ENCODE data around the gene OR14J1. TPM values are rescaled to one million over a fixed set of nuclear protein-coding genes. Genes with fewer than 3 reads are reported as not detected.

Gene OR14J1, protein sequence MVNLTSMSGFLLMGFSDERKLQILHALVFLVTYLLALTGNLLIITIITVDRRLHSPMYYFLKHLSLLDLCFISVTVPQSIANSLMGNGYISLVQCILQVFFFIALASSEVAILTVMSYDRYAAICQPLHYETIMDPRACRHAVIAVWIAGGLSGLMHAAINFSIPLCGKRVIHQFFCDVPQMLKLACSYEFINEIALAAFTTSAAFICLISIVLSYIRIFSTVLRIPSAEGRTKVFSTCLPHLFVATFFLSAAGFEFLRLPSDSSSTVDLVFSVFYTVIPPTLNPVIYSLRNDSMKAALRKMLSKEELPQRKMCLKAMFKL
- not detected for total RNA-seq
- long read RNA-seq, result 0 reads

DNA sequence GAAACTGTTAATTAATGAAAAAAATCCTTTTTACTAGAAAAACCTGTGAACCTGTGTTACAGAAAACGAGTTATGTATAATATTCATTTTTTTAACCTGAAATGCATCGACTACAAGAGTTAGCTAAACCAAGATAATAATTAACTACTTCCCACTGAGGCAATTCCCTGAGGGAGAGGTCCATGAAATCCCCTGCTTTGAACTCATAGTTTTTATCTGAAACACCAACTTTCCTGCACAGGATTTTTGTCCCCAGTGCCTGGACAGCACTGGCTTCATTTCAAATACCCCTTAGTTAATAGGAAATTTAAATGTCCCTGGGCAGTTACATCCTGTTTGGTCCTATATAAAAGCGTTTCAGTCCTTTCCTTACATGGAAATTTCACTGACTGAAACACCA is at the start of gene OR14J1:
Gene OR14J1, plus strand, starts transcription at position 386 of the 400 bp plus-strand sequence. CDS start 4,989 bp downstream, outside the sequence.
- intact Hi-C loops (cut with DNase I), result no loop called here
- ATAC-seq, result no peak
- 23% methylated on average over 3 of the region's 3 CpGs for WGBS (ENCODE audit: insufficient coverage, low coverage, low lambda C conversion rate, missing lambda C conversion rate)

GRCh38 chr6:29251736-29252135 is 49.8 kb upstream of the OR14J1 start:
- no peaks in the 10 kb centered on the region for H3K27me3 ChIP-seq
- WGBS (ENCODE audit: insufficient coverage, low coverage, low lambda C conversion rate, missing lambda C conversion rate), result 82% methylated on average over 9 of the region's 9 CpGs
- no peak for TF ChIP-seq CTCF (IDR thresholded peaks at IDR 0.05)
- no peak for TF ChIP-seq POLR2A (IDR thresholded peaks at IDR 0.05)
- DNase-seq (no peak), ATAC-seq (no peak)
- no peaks in the 10 kb centered on the region for H3K9me3 ChIP-seq
- H3K4me3 ChIP-seq, result no peak overlapping the region
- H3K36me3 ChIP-seq, result no peaks in the 10 kb centered on the region
- H3K4me1 ChIP-seq, result no peaks in the 10 kb centered on the region
- intact Hi-C loops (cut with DNase I), result no loop called here
- no peak overlapping the region for H3K27ac ChIP-seq

More for the DNA sequence above, at the start of gene OR14J1:
- Histone ChIP-seq H3K27me3 (no peaks in the 10 kb centered on the region), H3K27ac (no peak within 1 kb of the TSS), H3K4me1 (no peaks in the 10 kb centered on the region), H3K9me3 (no peaks in the 10 kb centered on the region), H3K4me3 (no peak within 1 kb of the TSS), H3K36me3 (no peaks in the 10 kb centered on the region)
- TF ChIP-seq CTCF (IDR thresholded peaks at IDR 0.05) (no peak), POLR2A (IDR thresholded peaks at IDR 0.05) (no peak)
- DNase-seq, result no peak

DNA sequence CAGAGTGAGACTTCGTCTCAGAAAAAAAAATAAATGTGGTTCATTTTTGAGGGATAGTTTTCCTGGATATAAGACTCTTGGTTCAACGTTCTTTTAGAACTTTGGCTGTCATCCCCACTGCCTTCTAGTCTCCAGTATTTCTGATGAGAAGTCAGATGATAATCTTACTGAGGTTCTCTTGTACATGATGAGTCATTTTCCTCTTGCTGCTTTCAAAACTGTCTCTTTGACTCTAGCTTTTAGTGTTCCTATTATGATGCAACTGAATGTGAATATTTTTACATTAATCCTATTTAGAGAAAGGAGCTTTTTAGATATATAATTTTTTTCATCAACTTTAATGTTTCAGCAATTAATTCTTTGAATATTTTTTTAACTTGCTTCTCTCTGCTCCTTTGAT is 46.0 kb upstream of the OR14J1 start:
- H3K4me3 ChIP-seq, result no peak overlapping the region
- no peaks in the 10 kb centered on the region for H3K4me1 ChIP-seq
- H3K27ac ChIP-seq, result no peak overlapping the region
- DNase-seq, result no peak
- TF ChIP-seq CTCF (IDR thresholded peaks at IDR 0.05) (no peak), POLR2A (IDR thresholded peaks at IDR 0.05) (no peak)
- no peaks in the 10 kb centered on the region for H3K9me3 ChIP-seq
- ATAC-seq, result no peak
- no peaks in the 10 kb centered on the region for H3K36me3 ChIP-seq
- no peaks in the 10 kb centered on the region for H3K27me3 ChIP-seq
- WGBS (ENCODE audit: insufficient coverage, low coverage, low lambda C conversion rate, missing lambda C conversion rate), result 71% methylated on average over 1 of the region's 2 CpGs
- intact Hi-C loops (cut with DNase I), result no loop called here

- no peaks in the 10 kb centered on the region for H3K36me3 ChIP-seq
- no peak for ATAC-seq
- H3K9me3 ChIP-seq, result no peaks in the 10 kb centered on the region
- intact Hi-C loops (cut with DNase I), result no loop called here
- H3K4me3 ChIP-seq, result no peak overlapping the region
- WGBS (ENCODE audit: insufficient coverage, low coverage, low lambda C conversion rate, missing lambda C conversion rate), result 48% methylated on average over 2 of the region's 2 CpGs
- H3K27me3 ChIP-seq, result no peaks in the 10 kb centered on the region
- no peak overlapping the region for H3K27ac ChIP-seq
- TF ChIP-seq POLR2A (IDR thresholded peaks at IDR 0.05) (no peak), CTCF (IDR thresholded peaks at IDR 0.05) (no peak)
- no peak for DNase-seq
- H3K4me1 ChIP-seq, result no peaks in the 10 kb centered on the region
Measured at GRCh38 chr6:29259721-29260120, 41.8 kb upstream of the OR14J1 start.

Data from right lobe of liver (tissue), 6 donors.